Fibroblast of lung (primary cell): ENCODE data around the gene SLAMF9.

Experiments
- EZH2 ChIP-seq: IDR thresholded peaks from 2 replicates; pipeline ENCODE4 v1.5.1; 2012; ENCODE audit warnings: low read length, control low read depth, mild to moderate bottlenecking; ENCODE audit errors: missing control alignments
- TF ChIP-seq, protein P1 (sequence below), 2 donors: IDR thresholded peaks in 1 of 2; conservative IDR thresholded peaks in 1 of 2; 1 replicate in 1 of 2; 2 replicates in 1 of 2; pipeline ENCODE4 v1.5.1; 2011 to 2012; ENCODE audit warnings: low read length in 2 of 2, control low read depth in 1 of 2, inconsistent platforms in 1 of 2, low read depth in 1 of 2, mild to moderate bottlenecking in 1 of 2

- TF ChIP-seq, protein P1, sequence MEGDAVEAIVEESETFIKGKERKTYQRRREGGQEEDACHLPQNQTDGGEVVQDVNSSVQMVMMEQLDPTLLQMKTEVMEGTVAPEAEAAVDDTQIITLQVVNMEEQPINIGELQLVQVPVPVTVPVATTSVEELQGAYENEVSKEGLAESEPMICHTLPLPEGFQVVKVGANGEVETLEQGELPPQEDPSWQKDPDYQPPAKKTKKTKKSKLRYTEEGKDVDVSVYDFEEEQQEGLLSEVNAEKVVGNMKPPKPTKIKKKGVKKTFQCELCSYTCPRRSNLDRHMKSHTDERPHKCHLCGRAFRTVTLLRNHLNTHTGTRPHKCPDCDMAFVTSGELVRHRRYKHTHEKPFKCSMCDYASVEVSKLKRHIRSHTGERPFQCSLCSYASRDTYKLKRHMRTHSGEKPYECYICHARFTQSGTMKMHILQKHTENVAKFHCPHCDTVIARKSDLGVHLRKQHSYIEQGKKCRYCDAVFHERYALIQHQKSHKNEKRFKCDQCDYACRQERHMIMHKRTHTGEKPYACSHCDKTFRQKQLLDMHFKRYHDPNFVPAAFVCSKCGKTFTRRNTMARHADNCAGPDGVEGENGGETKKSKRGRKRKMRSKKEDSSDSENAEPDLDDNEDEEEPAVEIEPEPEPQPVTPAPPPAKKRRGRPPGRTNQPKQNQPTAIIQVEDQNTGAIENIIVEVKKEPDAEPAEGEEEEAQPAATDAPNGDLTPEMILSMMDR (conservative IDR thresholded peaks at IDR 0.05 in 1 of 2, IDR thresholded peaks at IDR 0.05 in 1 of 2; ENCODE audit: low read depth in 1 of 2, low read length in 2 of 2): no peak
- no peak for TF ChIP-seq EZH2
These were observed 20.4 kb upstream of the SLAMF9 start for GRCh38 chr1:159974350-159974965.
